HG03469 (cell line): ENCODE results near the gene C5AR2.
"Not testable (repeated sequence)": the region's sequence is repeated elsewhere in the genome, so short reads cannot be mapped to it uniquely, and the experiment has no call there.

Experiments
- ATAC-seq: cut with Tn5 transposase; IDR thresholded peaks from one replicate; pipeline ENCODE4 v1.9.1; 2021; ENCODE audit warnings: mild to moderate bottlenecking, moderate library complexity, moderate number of reproducible peaks; ENCODE audit not compliant: unreplicated experiment

C5AR2 gene

DNA sequence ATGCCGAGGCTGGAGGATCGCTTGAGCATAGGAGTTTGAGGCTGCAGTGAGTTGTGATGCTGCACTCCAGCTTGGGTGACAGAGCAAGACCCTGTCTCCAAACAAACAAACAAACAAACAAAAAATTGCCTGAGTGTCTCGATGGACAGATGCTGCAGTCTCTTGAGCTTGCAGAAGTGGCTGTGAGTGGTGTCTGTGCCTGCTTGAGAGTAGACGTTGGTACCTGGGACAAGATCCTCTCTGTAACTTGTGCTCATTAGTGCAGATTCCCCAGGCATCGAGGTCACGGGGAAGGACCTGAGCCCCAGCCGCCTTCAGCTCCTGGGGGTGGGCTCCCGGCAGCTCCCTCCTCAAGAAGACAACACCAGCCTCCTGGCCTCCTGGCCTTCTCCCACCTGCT, 8.6 kb upstream of the C5AR2 start:
- no peak for ATAC-seq

DNA sequence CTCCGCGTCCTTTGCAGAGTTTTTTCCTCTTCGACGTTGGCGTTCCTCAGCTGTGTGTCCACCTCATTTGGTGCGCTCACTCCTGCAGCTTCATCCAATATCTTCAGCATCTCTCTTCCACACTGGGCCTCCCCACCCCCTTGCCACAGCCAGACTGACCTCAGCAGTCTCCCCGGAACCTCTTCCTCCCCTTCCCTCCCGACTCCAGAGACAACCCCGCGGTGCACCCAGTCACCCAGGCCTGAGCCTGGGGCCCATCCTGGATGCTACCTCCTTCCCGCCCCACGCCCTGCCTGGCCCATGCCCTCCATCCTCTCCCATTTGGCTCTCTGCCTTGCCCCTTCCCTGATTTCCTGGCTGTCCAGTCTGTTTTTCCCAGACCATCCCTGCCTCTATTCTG, 8.1 kb upstream of the C5AR2 start:
- ATAC-seq = no peak

DNA sequence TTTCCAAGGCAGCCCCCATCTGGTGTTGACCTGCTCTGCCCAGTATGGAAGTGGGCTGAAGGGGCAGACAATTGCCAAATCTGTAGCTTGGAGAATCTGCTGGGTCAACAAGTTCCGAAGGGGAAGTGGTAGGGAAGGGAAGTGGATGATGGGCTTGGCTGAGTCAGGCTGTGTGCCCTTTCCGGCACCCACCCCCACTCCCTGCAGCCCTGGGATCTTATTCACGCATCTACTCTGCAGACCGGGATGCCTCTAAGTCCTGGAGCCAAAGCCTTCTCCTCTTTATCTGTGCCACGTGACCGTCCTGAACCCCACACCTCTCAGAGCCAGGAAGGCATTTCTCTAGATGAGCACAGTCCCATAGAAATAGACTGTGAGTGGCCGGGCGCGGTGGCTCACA, 7.5 kb upstream of the C5AR2 start:
- no peak for ATAC-seq

DNA sequence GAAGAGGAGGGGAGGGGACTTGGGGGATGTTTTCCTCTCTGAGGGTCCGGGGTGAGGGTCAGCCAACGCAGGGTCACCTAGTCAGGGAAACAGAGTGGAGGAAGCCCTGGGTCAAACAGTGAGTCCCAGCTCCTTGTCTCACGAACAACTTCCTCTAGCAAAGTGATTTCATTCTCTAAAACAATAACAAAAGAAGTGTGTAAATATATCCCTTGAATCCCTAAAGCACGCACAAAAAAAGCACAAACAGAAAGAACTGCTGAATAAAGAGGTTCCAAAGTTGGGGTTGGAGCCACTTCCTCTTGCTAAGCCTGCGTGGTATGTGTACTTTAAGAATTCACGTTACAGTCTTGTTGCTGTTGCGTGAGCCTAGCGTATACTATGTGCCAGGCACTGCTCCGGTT, 1.5 kb upstream of the C5AR2 start:
- no peak for ATAC-seq

DNA sequence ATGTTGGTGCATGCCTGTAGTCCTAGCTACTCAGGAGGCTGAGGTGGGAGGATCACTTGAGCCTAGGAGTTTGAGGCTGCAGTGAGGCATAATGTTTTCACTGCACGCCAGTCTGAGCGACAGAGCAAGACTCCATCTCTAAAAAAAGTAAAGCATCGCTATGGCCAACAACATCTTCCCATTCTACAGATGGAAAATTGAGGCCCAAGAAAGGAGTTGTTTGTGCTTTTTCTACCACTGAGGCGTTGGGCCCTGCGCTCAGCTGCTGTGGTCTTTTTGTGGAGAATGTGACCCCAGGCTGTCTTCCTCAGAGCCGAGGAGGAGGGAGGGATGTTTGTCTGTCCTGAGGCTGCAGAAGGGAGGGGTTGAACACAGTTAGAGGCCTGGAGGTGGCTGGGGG, 485 bp upstream of the C5AR2 start:
- no peak for ATAC-seq

DNA sequence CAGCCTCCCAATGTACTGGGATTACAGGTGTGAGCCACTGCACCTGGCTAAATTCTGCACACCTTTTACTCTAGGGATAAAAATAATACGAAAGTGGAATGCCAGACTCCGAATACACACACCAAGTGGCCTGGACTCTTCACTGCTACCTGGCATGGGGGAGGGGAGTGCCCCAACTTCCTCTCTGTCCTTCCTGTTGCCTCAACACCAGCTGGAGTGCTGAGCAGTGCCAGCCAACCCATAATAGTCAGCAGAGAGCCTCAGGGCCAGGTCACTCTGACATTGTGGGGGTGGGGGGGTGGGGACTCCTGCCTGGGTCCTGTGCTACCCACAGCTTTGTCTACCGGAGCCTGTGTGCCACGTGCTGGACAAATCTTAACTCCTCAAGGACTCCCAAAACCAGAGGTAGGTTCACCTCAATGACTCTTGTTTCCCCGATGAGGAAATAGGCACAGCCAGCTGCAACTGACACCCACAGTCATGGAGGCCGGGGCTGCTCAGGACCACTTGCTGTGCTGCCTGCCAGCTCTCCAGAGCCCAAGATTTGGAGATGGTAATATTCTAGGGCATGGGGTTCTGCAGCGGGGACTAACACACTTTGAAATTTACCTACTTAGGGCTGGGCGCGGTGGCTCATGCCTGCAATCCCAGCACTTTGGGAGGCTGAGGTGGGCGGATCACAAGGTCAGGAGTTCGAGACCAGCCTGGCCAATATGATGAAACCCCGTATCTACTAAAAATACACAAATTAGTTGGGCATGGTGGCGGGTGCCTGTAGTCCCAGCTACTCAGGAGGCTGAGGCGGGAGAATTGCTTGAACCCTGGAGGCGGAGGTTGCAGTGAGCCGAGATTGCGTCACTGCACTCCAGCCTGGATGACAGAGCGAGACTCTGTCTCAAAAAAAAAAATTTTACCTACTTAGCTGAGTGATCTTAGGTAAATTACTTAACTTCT, 5.1 kb downstream of the C5AR2 start:
- ATAC-seq = not testable (repeated sequence)

DNA sequence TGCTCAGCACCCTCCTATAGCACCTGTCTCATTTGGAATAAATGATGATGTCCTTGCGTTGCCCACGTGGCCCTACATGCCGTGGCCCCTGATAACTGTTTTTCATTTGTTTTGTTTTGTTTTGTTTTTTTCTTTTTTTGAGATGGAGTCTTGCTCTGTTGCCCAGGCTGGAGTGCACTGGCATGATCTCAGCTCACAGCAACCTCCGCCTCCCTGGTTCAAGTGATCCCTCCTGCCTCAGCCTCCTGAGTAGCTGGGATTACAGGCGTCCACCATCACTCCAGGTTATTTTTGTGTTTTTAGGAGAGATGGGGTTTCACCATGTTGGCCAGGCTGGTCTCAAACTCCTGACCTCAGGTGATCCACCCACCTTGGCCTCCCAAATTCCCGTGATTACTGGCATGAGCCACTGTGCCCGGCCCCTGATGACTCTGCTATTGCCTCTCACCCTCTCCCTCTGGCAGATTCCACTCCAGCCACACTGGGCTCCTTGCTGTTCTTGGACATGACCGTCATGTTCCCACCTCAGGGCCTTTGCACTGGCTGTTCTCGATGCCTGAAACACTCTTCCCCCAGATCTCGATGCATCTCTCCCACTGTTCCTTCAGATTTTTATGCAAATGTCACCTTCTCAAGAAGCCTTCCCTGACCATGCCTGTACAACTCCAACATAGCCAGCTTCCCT, 7.4 kb downstream of the C5AR2 start:
- no peak for ATAC-seq

DNA sequence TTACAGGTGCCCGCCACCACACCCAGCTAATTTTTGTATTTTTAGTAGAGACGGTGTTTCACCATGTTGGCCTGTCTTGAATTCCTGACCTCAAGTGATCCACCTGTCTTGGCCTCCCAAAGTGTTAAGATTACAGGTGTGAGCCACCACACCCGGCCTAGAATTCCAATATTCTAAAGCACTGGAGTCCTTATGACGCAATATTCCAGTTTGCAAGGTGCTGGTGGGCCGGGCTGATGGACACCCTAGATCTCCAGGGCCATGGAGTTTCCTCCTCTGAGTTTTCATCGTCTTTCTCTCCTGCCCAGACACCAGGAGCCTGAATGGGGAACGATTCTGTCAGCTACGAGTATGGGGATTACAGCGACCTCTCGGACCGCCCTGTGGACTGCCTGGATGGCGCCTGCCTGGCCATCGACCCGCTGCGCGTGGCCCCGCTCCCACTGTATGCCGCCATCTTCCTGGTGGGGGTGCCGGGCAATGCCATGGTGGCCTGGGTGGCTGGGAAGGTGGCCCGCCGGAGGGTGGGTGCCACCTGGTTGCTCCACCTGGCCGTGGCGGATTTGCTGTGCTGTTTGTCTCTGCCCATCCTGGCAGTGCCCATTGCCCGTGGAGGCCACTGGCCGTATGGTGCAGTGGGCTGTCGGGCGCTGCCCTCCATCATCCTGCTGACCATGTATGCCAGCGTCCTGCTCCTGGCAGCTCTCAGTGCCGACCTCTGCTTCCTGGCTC, 8.7 kb downstream of the C5AR2 start:
- no peak for ATAC-seq

DNA sequence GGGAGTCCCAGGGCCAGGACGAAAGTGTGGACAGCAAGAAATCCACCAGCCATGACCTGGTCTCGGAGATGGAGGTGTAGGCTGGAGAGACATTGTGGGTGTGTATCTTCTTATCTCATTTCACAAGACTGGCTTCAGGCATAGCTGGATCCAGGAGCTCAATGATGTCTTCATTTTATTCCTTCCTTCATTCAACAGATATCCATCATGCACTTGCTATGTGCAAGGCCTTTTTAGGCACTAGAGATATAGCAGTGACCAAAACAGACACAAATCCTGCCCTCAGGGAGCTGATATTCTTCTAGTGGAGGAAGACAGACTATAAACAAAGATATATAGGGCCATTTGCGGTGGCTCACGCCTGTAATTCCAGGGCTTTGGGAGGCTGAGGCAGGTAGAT, 9.8 kb downstream of the C5AR2 start:
- no peak for ATAC-seq

DNA sequence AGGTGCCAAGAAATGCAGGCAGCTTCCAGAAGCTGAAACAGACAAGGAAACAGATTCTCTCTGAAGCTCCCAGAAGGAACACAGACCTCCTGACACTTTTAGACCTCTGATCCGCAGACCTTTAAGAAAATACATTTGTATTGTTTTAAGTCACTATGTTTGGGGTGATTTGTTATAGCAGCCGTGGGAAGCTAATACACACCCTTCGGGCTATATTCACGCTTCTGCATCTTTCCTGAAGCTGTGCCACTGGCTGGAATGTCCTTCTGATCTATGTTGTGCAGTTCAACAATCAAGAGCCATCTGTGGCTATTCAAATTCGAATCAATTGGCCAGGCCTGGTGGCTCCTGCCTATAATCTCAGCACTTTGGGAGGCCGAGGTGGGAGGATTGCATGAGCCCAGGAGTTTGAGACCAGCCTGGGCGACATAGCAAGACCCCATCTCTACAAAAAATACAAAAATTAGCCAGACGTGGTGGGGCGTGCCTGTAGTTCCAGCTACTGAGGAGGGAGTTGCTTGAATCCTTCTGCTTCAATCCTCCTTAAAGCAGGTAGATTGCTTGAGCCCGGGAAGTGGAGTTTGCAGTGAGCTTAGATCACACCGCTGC, 11.3 kb downstream of the C5AR2 start:
- ATAC-seq = no peak

DNA sequence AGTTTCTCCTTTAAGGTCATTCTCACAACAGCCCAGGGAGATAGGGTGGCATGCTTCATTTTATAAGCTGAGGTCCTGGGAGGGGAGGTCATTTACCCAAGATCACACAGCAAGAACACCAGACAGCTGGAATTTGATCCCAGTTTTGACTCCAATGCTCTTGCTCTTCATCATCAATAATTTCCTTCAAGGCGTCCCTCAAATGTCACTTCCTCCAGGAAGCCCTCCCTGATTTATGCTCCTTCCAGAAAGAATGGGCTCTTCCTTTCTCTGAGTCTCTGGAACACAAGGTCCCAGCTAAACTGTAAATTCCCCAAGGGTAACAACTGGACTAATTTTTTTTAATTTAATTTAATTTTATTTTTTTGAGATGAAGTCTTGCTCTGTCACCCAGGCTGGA, 12.4 kb downstream of the C5AR2 start:
- no peak for ATAC-seq

DNA sequence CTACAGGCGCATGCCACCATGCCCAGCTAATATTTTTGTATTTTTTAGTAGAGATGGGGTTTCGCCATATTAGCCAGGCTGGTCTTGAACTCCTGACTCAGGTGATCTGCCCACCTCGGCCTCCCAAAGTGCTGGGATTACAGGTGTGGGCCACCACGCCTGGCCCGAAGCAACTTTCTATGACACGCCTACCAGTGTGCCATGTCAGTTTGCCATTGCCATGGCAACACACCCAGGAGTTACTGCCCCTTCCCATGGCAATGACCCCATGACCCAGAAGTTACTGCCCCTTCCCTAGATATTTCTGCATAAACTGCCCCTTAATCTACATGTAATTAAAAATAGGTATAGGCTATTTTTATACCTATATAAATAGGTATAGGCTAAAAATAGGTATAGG, 14.0 kb downstream of the C5AR2 start:
- ATAC-seq = not testable (repeated sequence)

DNA sequence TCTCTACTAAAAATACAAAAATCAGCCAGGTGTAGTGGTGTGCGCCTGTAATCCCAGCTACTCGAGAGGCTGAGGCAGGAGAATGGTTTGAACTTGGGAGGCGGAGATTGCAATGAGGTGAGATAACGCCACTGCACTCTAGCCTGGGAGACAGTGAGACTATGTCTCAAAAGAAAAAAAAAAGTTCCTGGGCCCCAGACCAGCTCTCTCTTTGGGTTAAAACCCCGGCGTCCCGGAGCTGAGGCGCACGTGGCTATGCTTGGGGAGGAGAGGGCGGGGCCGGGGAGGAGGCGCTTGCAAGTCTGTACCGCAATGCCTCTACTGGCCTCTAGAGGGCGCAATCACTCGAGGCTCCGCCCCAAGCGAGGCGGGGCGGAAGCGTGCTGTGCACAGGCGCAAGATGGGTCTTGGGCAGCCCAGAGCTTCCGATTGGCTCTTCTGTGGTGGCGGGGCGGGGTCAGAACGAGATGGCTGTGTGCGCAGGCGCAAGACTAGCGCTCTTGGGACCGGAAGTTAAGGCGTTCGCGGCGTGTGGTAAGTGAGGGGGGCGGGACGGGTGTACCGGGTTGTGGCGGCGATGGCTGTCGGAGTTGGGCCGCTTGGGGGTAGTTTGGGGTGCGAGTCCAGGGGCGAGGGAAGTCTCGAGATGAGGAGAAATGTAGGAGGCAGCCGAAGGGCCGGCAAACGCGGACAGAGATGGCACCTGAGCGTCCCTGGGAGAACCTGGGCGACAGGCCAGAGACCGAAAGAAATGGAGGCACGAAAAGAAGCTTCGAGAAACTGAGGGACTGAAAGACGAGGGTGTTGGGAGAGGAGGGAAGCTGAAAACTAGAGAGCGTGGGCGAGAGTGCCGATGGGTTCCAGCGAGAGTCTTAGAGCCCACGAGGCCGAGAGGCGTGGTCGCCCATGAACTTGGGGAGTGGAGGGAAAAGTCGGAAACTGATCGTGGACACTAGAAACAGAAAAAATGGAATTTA, 17.1 kb downstream of the C5AR2 start, which contains the start of gene DHX34:
Gene DHX34, plus strand, starts transcription at position 497 of the 977 bp plus-strand sequence. CDS start 3,716 bp downstream, outside the sequence.
- ATAC-seq = peak; percentile 88

DNA sequence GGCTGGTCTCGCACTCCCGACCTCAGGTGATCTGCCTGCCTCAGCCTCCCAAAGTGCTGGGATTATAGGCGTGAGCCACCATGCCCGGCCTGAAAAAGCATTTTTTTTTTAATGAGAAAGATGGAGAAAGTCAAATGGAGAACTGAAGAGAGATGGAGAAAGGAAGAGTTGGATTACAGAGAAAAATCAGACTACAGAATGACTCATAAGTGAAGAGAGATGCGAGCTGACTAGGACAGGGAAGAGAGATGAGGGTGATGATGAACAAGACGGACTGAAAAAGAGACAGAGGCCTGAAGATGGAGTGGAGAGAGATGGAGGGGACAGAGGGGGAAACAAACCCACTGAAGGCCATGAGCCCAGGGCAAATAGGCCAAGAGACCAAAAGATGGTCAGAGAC, 18.7 kb downstream of the C5AR2 start:
- no peak for ATAC-seq

DNA sequence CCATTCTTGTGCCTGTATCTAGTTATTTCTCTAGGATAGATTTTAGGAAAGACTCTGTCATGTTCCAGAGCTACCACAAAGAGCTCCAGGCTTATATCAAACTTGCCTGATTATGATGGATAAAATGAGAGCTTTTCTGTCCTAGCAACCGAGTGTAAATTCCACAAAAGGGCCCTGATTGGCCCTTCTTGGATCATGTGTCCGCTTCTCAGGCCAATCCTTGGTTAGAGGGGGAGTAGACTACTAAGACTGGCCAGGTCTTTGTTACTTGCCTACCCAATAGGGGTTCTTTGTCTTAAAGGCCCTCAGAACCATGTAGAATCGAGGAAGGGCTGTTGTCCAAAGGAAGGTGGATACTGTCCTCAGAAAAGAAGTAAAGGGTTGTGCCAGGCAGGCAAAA, 19.6 kb downstream of the C5AR2 start:
- no peak for ATAC-seq

DNA sequence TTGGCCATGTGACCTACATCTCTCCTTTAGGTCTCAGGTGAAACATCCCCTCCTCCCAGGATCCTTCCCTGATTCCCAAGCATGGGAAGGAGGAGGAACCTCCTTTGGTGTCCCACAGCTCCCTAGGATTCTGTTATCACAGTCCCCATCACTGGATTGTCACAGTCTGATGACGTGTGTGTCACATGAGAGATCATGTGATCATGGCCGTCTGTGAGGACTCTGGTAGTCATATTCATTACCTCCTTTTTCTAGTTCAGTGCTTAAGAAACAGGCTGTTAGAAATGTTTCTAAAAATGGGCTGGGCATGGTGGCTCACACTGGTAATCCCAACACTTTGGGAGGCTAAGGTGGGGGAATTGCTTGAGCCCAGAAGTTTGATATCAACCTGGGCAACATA, 20.1 kb downstream of the C5AR2 start:
- ATAC-seq = no peak

DNA sequence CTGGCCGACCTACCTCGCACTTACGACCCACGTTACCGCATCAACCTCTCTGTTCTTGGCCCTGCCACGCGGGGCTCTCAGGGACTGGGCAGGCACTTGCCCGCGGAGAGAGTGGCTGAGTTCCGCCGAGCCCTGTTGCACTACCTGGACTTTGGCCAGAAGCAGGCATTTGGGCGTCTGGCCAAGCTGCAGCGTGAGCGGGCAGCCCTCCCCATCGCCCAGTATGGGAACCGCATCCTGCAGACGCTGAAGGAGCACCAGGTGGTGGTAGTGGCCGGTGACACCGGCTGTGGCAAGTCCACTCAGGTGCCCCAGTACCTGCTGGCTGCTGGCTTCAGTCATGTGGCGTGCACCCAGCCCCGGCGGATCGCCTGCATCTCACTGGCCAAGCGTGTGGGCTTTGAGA, 21.3 kb downstream of the C5AR2 start:
- ATAC-seq = no peak

DNA sequence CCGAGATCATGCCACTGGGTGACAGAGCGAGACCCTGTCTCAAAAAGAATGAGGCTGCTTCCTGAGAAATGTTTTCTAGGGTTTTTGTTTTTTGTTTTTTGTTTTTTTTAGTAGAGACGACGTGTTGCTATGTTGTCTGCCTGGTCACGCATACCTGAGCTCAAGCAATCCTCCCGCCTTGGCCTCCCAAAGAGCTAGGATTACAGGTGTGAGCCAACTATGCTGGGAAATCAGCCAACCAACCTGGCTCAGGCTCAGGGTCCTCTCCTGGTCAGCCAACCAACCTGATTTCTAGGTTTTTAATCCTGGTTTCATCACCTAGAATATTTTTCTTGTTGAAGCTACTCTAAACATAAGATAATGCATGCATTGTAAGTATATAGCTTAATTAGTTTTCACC, 24.9 kb downstream of the C5AR2 start:
- no peak for ATAC-seq

DNA sequence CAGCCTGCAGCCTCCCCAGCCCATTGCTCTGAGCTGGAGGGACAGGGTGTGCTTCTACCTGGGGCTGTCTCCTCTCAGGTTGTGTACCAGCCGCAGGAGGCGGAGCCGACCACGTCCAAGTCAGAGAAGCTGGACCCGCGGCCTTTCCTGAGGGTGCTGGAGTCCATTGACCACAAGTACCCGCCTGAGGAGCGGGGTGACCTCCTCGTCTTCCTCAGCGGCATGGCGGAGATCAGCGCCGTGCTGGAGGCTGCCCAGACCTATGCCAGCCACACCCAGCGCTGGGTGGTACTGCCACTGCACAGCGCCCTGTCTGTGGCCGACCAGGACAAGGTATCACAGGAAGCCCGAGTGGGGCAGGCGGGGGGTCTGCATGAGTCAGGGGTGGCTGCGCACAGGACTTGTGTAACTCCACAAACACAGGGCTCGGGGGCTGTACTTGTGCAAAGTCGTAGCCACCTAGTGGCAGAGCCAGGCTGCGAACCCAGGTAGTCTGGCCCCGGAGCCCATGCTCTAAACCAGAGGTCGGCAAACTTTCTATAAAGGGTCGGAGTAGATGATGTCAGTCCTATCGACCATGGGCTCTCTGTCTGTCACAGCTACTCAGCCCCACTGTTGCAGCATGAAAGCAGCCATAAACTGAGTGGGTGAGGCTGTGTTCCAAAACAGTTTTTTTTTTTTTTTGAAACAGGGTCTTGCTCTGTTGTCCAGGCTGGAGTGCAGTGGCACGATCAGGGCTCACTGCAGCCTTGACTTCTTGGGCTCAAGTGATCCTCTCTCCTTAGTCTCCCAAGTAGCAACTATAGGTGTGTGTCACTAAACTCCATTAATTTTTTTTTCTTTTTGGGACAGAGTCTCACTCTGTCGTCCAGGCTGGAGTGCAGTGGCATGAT, 26.1 kb downstream of the C5AR2 start:
- no peak for ATAC-seq
